Activated naive CD4-positive, alpha-beta T cell treated with anti-CD3 and anti-CD28 coated beads, Interleukin-2, amount 50 U/mL, for 72 hours (primary cell): ENCODE results near the gene RTKN2. TPM values are rescaled to one million over a fixed set of nuclear protein-coding genes. Genes with fewer than 3 reads are reported as not detected.

Experiments
- total RNA-seq, 2 donors: library from RNA; stranded (reverse); gene quantifications; one replicate each; pipeline ENCODE4 v1.2.3, GENCODE V29; 2022

RTKN2 gene
- total RNA-seq, 2 donors from 2014 or later, result 9.2 to 10.0 TPM

Other genes starting within 250 kb of the RTKN2 start
- not detected for gene ZNF365, start 105.5 kb upstream of the RTKN2 start, total RNA-seq